SH-SY5Y (cell line): ENCODE measurements around the gene USF3.

Experiments used
- GATA2 ChIP-seq: IDR thresholded peaks from 2 replicates; pipeline ENCODE4 v1.6.1; 2011; ENCODE audit warnings: mild to moderate bottlenecking, low read depth, low read length
- GATA3 ChIP-seq: IDR thresholded peaks from 2 replicates; pipeline ENCODE4 v1.6.1; 2011; ENCODE audit warnings: low read depth, mild to moderate bottlenecking, low read length, moderate library complexity

DNA sequence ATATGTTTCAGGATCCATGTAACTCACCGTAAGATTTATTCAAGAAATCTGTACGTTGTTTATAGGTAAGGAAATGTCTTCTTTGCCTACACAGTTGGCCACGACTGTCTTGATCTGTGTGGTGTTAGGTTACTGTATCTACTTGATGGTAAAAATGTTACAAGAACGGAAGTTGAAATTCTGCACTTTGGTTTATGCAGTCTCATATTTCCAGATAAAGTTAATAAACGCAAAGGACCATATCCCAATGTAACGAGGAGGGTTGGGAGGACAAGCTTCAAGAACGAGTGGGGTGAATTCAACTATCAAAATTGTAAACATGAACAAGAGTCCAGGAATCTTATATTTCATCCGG is 1.0 kb downstream of the USF3 start:
- TF ChIP-seq GATA2 (no peak), GATA3 (no peak)
